Mucosa of gallbladder (tissue), 1 donor: ENCODE results near the gene AGTRAP. TPM values are rescaled to one million over a fixed set of nuclear protein-coding genes. Genes with fewer than 3 reads are reported as not detected.

ENCODE experiments used
- DNase-seq: peaks from one replicate; pipeline ENCODE4 v3.0.0-alpha.2; 2020; ENCODE audit warnings: low spot score
- total RNA-seq: library from RNA; stranded (reverse); gene quantifications from one replicate; pipeline ENCODE4 v1.2.1, GENCODE V29; 2021
- donor health status: DM: no; HTN: no; CAD: no.

AGTRAP gene
- total RNA-seq, 1 donor from 2014 or later = 38.7 TPM

DNA sequence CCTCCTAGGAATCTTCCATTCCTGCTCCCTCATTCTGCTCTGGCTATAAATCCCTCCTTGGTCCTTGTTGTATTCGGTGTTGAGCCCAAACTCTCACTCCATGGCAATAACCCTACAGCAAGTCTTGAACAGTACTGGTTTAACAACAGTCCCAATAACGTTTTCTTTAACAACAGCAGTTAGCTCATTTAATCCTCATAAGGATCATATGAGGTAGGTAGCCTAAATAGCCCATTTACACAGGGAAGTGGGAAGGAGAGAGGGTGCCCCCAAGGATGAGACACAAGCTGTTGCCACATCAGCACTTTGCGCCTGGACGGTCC is 444 bp upstream of the AGTRAP start:
- DNase-seq = no peak

DNA sequence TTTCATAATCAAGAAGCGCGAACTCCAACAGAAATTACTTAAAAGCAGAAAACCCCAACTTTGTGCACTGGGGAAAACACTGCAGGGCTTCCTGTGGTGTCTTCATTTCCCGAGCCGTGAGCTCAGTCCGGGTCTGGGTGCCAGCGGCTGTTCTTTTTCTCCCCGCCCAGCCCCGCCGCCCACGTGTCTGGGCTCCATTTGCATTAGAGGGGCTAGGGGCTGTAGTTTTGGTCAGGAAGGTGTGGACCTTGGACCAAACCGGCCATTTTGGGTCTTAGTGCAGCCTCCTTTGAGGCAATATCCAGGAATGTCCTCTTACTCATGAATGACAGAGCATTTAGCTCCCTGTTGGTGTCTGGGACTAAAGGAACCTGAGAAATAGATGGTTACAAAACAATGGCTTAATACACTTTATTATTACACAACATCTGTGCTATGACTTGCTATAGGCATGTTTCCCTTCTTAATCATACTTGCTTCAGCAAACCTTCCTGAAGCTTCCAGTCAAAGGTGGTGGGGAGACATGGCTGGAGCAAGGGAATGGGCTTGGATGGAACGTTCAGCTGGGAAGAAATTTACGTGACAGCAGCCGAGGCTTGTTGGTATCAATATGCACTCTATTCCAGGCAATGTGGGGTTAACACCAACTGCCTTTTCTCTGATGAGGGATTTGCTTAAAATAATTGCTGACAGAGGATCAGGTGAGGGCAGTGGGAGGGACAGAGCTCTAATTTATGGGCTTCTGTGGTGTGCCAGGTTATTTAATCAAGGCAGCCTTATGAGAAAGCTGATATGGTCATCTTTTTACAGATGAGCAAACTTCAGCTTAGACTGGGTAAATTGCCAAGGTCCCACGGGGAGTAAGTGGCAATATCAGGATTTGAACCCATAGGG is 1.1 kb downstream of the AGTRAP start:
- peak; percentile 45 for DNase-seq

DNA sequence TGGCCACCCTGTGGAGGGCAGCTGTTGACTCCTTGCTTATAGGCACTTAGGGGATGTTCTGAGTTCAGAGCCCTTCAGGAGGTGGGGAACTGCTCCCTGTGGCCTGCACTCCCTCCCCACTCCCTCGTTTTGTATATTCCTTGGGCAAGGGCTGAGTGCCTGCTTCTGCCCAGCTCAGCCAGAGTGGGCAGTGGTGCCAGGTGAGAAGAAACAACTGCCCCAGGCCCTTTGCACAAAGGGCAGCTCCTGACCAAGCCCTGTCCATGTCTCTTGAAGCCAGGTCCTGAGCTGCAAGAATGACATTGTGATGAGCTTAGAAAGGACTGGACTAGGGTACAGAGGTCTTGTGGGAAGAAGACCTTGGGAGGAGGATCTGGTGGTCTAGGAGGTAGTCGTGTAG is 2.2 kb downstream of the AGTRAP start:
- no peak for DNase-seq

DNA sequence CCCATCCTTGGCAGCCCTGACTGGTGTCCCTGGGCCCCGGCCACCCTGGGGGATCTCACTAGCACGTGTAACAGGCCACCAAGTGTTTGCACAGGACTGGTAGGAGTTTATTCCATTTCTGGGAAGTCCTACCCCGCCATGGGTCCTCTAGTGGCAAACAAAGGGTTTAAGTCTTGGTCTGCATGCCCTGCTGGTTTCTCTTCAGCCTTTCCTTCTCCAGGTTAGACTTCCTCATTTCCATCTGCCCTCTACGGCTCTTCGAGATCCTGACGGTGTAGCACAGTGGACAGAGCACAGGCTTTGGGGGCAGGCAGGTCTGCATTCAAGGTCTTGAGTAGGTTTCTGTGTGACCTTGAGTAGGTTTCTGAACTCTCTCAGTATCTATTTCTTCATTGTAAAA is 2.8 kb downstream of the AGTRAP start:
- DNase-seq = no peak

DNA sequence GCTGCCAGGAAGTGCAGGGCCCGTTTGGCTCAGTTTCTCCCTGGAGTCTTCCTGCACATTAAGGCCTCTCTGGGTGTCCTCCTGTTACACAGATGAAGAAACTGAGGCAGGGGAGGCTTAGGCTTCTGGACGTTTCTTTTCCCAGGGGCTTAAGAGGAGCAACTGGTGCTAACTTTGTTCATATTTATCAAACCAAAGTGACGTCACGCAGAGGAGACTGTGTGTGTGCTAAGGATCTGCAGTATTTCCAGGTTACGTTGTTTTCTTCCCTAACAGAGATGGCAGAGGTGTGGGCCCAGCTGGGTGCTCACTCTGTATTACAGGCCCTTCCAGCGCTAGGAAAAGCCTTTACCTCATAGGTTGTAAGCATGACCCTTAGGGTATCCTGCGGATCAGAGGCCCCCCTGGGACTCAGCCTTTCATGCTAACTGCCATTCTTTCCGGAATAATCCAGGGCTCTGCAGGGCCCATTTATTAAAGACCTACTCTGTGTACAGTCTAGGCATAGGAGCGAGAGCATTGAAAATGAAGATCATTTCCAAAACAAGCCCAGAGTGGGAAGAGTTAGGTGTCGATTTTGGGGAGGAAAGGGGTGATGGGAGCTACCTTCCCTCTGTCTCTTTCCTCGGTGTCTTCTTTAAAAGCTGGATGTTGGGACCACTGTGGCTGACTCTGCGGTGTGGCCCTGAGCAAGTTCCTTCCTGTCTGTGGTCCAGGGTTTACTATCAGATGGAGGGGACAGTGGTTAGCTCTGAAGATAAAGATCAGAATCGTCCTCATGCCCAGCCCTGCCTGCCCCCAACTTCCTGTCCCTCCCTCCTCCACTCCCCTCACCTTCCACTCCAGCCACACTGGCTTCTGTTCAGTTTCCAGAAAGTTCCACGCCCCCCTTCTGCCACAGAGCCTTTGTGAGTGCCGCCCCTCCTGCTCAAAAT is 4.6 kb downstream of the AGTRAP start:
- DNase-seq = no peak

DNA sequence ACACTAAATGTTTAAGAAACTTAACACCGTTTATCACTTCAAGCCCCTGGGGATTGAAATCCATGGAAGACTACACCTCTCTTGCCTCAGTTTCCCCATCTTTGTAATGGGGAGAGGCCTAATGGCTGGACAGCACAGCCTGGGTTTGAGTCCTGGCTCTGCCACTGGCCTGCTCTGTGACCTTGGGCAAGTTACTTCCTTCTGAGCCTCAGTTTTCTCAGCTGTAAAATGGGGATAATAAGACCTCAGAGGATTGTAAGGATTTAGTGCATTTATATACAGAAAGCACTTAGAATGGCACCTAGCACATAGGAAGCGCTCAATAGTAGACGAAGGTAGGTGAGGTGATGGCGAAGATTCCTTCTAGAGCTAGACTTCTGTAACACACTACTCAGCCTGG is 5.5 kb downstream of the AGTRAP start:
- no peak for DNase-seq

DNA sequence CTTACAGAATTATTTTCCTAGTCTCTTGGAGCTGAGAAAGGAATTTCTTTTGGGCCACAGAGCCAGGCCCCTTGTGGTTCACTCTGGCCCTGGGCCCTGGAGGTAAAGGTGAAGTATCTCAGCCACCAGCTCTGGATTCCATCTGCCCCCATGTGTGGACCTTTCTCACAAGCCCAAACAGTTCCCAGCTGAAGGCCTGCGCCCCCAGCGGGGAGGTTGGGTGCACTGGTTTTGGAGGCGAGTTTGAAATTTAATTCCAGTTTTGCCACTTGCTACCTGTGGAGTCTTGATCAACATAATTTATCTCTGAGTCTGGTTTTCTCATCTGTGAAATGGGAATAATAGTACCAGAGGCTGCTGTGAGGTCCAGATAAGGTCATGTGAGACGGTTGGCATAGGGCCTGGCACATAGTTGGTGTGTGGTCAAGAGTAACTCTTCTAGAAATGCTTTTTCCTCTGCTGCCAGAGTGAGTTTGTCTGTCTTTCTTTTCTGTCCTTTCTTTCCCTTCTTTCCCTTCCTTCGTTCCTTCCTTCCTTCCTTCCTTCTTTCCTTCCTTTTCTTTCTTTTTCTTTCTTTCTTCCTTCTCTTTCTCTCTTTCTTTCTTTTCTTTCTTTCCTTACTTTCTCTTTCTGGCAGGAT is 6.1 kb downstream of the AGTRAP start:
- DNase-seq = no peak

DNA sequence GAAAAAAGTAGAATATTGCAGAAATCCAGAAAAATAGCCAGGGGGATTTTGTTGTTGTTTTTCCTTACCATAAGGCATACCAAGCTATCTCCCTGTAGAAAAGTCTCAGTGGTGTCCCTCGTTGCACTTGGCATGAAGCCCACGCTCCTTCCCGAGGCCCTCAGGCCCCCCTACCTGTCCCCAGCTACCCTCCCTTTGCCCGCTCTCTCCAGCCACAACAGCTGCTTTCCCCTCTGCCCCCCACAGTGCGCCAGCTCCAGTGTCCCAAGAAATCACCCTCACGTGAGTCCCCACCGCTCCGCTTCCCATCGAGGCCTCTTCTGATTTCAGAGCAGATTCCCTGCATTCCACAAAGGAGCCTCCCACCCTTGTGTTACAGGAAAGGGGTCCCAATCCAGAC is 8.4 kb downstream of the AGTRAP start:
- DNase-seq = no peak

DNA sequence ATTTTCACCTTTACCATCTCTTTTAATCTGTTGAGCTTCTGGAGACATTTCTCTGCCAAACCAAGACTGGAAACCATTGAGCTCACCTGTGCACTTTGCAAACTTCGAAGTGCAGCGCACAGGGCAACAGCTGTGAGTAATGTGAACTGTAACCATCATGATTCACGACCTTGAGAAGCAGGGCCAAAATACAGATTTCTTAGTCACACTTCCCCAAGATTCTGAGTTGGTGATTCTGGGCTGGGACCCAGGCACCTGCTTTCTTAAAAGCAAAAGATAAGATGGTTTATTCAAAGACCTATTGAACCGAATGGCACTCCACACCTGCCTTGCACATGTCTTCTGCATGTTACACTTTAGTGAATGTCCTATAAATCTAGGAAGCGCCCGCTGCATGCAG is 10.2 kb downstream of the AGTRAP start:
- DNase-seq = no peak

DNA sequence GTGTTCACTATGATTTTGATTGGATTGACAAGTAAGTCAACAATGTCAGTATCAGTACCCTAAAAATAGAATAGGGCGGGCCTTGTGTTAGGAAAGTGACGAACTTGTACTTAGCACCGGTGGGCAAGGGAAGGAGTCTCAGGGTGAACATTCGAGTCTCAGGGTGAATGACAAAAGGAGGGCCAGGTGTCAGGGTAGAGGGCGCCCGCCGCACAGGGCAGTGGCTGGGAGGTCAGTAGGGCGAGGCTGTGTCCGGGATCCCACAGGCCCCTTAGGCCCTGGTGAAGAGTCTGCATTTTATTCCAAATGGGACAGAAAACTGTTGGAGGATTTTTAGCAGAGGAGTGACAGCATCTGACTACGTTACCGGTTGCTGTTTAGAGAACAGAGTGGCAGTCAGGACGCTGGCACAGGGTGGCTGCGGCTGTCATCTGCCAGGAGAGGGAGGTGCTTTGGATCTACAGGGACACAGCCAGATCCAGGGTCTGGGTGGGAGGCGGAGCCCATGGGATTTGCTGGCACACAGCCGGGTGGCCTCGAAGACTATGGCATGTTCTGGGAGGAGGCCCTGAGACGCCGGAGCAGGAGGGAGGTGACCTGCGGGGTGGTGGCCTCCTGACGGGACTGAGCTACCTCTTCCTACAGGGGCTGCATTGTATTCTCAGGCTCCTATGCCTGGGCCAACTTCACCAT is 11.0 kb downstream of the AGTRAP start:
- DNase-seq = no peak

DNA sequence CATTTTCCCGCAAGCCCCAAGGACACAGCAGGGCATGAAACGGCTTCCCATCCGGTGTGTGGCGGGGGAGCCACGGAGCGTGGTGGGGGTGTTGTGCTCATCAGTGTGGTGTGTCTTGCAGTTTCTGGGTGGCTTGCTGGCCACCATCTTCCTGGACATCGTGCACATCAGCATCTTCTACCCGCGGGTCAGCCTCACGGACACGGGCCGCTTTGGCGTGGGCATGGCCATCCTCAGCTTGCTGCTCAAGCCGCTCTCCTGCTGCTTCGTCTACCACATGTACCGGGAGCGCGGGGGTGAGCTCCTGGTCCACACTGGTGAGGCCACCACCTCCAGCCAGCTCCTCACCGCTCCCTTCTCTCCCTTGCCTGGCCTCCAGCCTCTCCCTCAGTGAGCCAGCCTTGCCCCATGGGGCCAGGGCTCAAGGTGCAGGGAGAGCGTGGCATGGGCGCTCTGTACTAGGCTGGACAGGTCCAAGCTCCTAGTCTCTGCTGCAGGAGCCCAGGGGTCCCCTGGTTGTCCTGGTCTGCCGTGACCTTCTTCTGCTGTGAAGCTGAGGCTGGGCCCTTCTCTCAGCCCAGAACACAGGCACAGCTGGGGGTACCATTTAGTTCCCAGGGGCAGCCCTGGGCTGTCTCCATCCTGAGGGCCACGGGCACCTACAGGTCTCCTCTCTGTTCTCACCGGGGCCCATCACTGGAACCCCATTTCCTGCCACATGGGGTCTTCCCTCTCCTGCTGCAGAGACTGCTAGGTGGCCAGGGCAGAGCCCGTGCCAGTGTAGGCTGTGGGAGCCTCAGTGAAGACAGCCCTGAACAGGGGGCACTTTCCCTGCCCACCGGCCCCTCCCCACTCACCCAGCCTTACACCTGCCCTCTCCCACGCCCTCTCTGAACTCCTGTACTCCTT is 12.6 kb downstream of the AGTRAP start:
- DNase-seq = no peak

DNA sequence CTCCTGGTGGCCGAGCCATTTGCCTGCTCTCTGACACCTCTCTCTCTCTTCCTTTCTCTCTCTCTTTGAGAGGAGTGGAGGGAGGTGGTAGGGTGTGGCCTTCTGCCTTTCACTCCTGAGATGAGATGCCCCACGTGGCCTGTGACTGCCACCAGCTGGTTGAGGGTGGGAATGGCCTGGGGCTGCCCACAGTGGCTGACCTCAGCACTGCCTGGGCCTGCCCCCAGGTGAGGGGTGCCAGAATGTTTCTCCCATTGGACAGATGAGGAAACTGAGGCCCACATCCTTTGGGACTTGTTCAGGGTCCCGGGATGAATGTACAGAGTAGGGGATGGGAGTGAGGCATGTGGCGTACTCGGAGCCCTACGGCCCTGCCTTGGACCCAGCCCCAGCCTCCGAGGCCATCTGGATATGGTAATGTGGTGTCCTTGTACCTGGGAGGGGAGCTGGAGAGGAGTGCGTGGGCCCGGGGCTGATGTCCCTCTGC is 13.3 kb downstream of the AGTRAP start:
- peak; percentile 46 for DNase-seq

DNA sequence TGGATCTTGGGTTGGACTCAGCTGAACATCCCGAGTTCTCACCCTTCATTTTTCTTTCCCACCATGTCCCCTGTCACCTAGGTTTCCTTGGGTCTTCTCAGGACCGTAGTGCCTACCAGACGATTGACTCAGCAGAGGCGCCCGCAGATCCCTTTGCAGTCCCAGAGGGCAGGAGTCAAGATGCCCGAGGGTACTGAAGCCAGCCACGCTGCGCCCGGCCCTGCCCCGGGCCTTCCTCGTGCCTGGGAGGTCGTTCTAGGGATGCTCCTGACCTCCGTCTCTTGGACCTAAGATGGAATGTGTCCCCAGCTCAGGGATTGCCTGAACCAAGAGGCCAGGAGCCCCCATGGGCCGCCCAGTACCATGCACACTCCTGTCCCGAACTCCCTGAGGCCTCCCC is 14.1 kb downstream of the AGTRAP start:
- DNase-seq = no peak

DNA sequence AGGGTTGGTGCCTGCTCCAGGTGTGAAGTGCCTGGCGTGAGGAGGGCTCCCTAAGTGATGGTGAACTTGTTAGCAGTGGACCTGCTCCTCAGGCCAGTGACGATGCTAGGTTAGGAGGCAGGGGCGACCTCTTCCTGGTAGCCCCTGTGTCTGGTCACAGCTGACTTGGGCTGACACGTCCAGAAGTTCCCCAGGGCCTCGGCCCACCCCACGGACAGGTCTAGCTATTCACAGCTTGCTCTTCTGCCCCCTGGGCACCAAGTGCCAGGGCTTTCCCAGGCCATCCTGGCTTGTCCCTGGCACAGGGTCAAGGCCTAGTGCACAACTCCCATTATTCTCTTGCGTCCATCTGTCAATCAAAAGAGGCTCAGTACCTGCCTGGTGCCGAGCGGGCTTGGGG is 15.2 kb downstream of the AGTRAP start:
- DNase-seq = no peak

DNA sequence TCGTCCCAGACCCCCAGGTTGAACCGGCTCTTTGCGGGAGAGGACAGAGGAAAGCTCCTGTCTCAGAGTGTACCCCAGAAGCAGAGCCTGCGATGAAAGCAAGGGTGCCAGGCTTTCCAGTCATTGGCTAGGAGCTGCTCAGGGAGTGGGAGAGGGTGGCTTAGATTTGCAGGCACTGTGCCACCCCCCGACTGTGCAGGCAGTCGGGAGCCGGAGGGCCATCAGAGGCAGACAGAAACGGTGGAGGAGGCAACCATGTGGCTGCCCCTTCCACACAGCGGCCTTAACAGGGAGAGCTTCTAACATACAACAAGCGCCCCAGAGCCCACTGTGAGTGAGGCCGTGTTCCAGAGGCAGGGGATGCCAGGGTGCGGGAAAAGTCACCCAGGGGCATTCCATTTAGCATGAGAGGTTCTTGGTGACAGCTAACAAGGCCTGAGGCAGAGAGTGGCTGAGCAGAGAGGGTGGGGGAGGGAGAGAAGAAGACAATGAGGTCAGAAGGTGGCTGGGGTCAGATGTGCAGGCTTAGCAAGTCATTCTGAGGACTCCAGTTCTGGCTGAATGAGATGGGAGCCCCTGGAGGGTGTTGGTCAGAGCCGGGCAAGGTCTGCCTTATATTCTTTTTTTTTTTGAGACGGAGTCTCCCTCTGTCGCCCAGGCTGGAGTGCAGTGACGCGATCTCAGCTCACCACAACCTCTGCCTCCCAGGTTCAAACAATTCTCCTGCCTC is 16.6 kb downstream of the AGTRAP start:
- no peak for DNase-seq

DNA sequence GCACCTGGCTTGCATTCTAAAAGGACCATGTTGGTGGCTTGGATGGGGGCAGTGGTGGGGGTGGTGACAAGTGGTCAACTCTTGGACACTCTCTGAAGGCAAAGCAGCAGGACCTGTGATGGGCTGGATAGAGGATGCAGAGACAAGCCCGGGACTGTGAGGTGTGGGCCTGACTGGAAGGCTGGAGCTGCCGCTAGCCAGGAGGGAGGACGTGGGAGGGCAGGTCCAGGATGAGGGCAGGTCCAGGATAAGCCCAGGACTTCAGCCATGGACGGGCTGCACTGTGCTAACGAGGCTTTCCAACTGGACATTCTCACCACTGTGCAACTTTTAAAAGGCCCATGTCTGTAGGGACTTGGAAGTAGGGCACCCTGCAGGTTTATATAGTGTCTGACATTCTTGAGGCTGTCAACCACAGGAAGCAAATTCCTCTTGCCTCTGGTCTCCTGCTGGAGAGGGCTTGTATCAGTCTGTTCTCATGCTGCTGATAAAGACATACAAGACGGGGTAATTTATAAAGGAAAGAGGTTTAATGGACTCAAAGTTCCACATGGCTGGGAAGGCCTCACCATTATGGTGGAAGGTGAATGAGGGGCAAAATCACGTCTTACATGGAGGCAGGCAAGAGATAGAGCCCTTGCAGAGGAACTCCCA is 17.7 kb downstream of the AGTRAP start:
- no peak for DNase-seq

DNA sequence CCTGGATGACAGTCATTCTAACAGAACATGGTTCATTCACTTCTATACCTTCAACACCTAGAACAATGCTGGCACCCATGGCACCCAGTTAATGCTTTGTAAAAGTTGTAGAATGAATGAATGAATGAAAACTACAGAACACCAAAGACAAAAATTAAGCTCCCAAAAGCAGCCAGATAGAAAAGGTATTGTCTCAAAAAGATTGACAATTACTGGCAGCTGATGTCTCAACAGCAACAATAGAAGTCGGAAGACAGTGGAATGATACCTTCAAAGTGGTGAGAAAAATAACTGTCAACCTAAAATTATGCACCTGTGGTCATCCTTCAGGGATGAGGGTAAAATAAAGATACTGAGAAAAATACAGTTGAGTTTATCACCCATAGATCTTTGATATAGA is 21.1 kb downstream of the AGTRAP start:
- DNase-seq = no peak

DNA sequence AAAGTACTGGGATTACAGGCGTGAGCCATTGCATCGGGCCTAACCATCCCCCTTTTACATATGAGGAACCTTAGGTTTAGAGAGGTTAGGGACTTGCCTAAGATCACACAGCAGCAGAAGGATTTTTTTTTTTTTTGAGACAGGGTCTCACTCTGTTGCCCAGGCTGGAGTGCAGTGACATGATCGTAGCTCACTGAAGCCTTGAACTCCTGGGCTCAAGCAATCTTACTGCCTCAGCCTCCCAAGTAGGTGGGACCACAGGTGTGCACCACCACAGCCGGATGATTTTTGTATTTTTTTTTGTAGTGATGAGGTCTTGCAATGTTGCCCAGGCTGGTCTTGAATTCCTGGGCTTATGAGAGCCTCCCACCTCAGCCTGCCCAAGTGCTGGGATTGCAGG is 23.9 kb downstream of the AGTRAP start:
- DNase-seq = no peak

DNA sequence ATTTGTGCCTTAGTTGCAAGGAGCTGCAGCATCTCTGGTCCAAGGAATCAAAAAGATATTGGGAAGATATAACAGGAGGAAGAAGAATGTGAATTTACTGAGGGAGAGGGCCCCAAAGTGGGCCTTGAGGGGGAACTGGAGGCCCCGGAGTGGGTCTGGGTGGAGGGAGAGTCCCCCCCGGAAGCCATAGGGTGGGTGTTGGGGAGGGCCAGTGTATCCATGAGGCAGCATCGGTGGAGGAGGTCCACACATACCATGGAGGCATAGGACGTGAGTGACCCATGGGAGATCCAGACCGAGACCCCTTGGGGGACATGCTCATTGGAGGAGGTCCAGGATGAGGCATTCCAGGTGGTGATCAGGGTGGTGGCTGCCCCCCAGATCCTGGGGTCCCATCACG is 25.3 kb downstream of the AGTRAP start:
- DNase-seq = no peak
